ENCODE measurements around the gene PDE4A. TPM values are rescaled to one million over a fixed set of nuclear protein-coding genes. Genes with fewer than 3 reads are reported as not detected.

Gene PDE4A
- total and polyA plus RNA-seq, 12 donors: 0.28 to 20.4 (median 11.2) TPM

DNA sequence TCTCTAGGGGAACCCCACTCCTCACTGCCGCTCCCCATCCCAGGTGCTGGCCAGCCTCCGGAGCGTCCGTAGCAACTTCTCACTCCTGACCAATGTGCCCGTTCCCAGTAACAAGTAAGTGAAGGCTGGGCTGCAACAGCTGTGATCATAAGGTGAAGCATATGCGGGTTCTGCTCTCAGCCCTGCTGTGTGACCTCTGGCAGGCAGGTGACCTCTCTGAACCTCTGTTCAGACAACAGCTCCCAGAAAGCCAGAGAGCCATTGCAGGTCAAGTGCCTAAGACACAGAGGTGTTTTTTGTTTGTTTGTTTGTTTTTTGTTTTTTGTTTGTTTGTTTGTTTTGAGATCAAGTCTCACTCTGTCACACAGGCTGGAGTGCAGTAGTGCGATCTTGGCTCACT lies 28.7 kb downstream of the PDE4A start:
- Histone ChIP-seq H3K36me3 (replicated peaks in 1 of 2) (peaks cover 0 to 11% of the 10 kb centered on the region in 2 donors), H3K27ac (no peak overlapping the region), H3K27me3 (no peaks in the 10 kb centered on the region), H3K4me3 (no peak overlapping the region), H3K9me3 (replicated peaks in 1 of 3) (no peaks in the 10 kb centered on the region), H3K4me1 (replicated peaks in 1 of 2) (no peaks in the 10 kb centered on the region)
- DNase-seq: no peak
- intact Hi-C loops (cut with DNase I): no loop called here
- TF ChIP-seq POLR2A (IDR thresholded peaks at IDR 0.05): no peak
- TF ChIP-seq, protein P1, sequence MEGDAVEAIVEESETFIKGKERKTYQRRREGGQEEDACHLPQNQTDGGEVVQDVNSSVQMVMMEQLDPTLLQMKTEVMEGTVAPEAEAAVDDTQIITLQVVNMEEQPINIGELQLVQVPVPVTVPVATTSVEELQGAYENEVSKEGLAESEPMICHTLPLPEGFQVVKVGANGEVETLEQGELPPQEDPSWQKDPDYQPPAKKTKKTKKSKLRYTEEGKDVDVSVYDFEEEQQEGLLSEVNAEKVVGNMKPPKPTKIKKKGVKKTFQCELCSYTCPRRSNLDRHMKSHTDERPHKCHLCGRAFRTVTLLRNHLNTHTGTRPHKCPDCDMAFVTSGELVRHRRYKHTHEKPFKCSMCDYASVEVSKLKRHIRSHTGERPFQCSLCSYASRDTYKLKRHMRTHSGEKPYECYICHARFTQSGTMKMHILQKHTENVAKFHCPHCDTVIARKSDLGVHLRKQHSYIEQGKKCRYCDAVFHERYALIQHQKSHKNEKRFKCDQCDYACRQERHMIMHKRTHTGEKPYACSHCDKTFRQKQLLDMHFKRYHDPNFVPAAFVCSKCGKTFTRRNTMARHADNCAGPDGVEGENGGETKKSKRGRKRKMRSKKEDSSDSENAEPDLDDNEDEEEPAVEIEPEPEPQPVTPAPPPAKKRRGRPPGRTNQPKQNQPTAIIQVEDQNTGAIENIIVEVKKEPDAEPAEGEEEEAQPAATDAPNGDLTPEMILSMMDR (IDR thresholded peaks at IDR 0.05): no peak
- 93 to 96% (median 94%) methylated on average over 5 to 7 of the region's 7 CpGs for WGBS, 4 donors

GRCh38 chr19:10450191-10450852 lies 30.0 kb downstream of the PDE4A start:
- Histone ChIP-seq H3K4me3 (no peak overlapping the region), H3K27me3 (no peaks in the 10 kb centered on the region), H3K4me1 (replicated peaks in 1 of 2) (no peaks in the 10 kb centered on the region), H3K36me3 (replicated peaks in 1 of 2) (peaks cover 0 to 11% of the 10 kb centered on the region in 2 donors), H3K9me3 (replicated peaks in 1 of 3) (no peaks in the 10 kb centered on the region), H3K27ac (no peak overlapping the region)
- intact Hi-C loops (cut with DNase I): no loop called here
- 82 to 93% (median 84%) methylated on average over 5 to 14 of the region's 14 CpGs for WGBS, 4 donors
- no peak for TF ChIP-seq POLR2A (IDR thresholded peaks at IDR 0.05)
- TF ChIP-seq, protein P1 (IDR thresholded peaks at IDR 0.05): no peak
- no peak for DNase-seq

GRCh38 chr19:10450853-10451609 lies 30.7 kb downstream of the PDE4A start:
- Histone ChIP-seq H3K4me3 (no peak overlapping the region), H3K27ac (no peak overlapping the region), H3K4me1 (replicated peaks in 1 of 2) (no peaks in the 10 kb centered on the region), H3K9me3 (replicated peaks in 1 of 3) (no peaks in the 10 kb centered on the region), H3K36me3 (replicated peaks in 1 of 2) (peaks cover 0 to 11% of the 10 kb centered on the region in 2 donors), H3K27me3 (no peaks in the 10 kb centered on the region)
- intact Hi-C loops (cut with DNase I): no loop called here
- no peak for DNase-seq
- TF ChIP-seq, protein P1 (IDR thresholded peaks at IDR 0.05): no peak
- no peak for TF ChIP-seq POLR2A (IDR thresholded peaks at IDR 0.05)
- 71 to 89% (median 84%) methylated on average over 13 to 25 of the region's 25 CpGs for WGBS, 4 donors

DNA sequence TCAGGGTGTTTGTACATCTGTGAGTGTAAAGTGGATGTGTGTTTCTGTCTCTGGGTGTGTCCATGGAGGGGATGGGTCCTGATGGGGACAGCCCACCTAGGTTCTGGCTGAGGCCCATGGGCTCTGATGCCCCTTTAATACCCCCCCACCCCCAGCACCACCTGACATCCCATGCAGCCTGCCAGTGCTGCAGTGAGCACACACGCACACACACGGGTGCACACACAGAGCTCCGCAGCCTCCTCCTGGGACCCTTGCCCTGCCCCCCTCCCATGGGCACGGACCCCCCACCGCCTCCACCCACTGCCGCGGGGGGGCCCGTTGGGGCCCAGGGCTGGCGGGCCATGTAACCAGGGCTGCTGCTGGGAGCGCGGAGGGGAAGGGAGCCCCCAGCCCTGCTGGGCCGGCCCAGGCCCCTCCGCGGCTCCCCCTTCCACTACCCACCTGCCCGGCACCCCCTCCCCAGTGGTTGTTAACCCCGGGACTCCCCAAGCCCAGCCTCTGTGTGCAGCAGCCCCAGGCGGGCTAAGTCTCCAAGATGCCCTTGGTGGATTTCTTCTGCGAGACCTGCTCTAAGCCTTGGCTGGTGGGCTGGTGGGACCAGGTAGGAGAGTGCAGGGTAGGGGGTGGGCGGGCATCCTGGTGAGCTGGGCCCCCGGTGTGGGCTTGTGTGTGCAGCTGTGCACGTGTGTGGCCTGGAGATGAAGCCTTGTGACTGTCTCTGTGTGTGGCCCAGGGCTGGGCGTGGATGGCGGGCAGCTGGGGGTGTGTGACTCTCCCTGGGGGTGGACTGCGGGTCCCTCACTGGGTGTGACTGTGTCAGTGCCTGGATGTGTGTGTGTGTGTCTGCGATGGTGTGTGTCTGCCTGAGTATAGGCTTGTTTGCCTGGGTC lies 32.6 kb downstream of the PDE4A start:
- peaks cover 0 to 11% of the 10 kb centered on the region in 2 donors for H3K36me3 ChIP-seq (replicated peaks in 1 of 2)
- WGBS, 4 donors: 38 to 64% (median 52%) methylated on average over 3 to 25 of the region's 25 CpGs

More for the DNA sequence above, 32.6 kb downstream of the PDE4A start:
- no peaks in the 10 kb centered on the region for H3K4me1 ChIP-seq (replicated peaks in 1 of 2)
- no peak for TF ChIP-seq POLR2A (IDR thresholded peaks at IDR 0.05)
- TF ChIP-seq, protein P1 (IDR thresholded peaks at IDR 0.05): no peak
- H3K9me3 ChIP-seq (replicated peaks in 1 of 3): no peaks in the 10 kb centered on the region
- intact Hi-C loops (cut with DNase I): no loop called here
- no peak for DNase-seq
- H3K4me3 ChIP-seq: no peak overlapping the region
- no peaks in the 10 kb centered on the region for H3K27me3 ChIP-seq
- H3K27ac ChIP-seq: no peak overlapping the region

All from adrenal gland (tissue), 12 donors.